ENCODE data around the gene CEP78. TPM values are rescaled to one million over a fixed set of nuclear protein-coding genes. Genes with fewer than 3 reads are reported as not detected.

CEP78 gene
- total RNA-seq, 1 experiment from 2014 or later, result 48.1 TPM

- RAD21 ChIA-PET (ENCODE audit: low non-redundant PET in 1 of 2, low total read pairs in 2 of 2, uncharacterized antibody in 2 of 2, unreplicated experiment in 2 of 2), result no interaction called here
Observed at GRCh38 chr9:78307360-78307759, 71.5 kb downstream of the CEP78 start.

More at GRCh38 chr9:78307360-78307759, 71.5 kb downstream of the CEP78 start:
- no TSS peak for BruUV-seq (replicated peaks)
- H3K79me2 ChIP-seq (ENCODE audit: insufficient read depth, low read length), result 0 out of 2 replicates have a peak, but pooled peaks cover under 1% of the 10 kb centered on the region
- H3K9me3 ChIP-seq (ENCODE audit: control insufficient read depth in 1 of 2, insufficient read depth in 1 of 2, low read depth in 1 of 2, low read length in 2 of 2), result no peaks in the 10 kb centered on the region
- ATAC-seq (no peak), DNase-seq (ENCODE audit: low read depth, low spot score) (no peak)
- H3K4me1 ChIP-seq (ENCODE audit: control insufficient read depth in 1 of 2, insufficient read depth in 2 of 2, low read length in 2 of 2), result no peaks in the 10 kb centered on the region
- peaks cover 20 to 46% of the 10 kb centered on the region in 2 experiments; a peak in 3 of 4 replicates for H3K36me3 ChIP-seq (ENCODE audit: control insufficient read depth in 1 of 2, insufficient read depth in 2 of 2, low read length in 2 of 2)
- no peak overlapping the region for H3K9ac ChIP-seq (ENCODE audit: low read length)
- no peak overlapping the region for H3K4me3 ChIP-seq (replicated peaks in 1 of 2; ENCODE audit: low read depth in 1 of 2, low read length in 2 of 2)
- intact Hi-C loops (cut with micrococcal nuclease), result no loop called here
- H3K4me2 ChIP-seq (ENCODE audit: low read length), result no peak overlapping the region
- H2AFZ ChIP-seq (ENCODE audit: low read depth, low read length, poor library complexity, severe bottlenecking), result no peak overlapping the region
- H4K20me1 ChIP-seq (ENCODE audit: insufficient read depth), result no peaks in the 10 kb centered on the region
- TF ChIP-seq POLR2AphosphoS5 (IDR thresholded peaks at IDR 0.05; ENCODE audit: low read depth, low read length) (no peak), ZNF274 (IDR thresholded peaks at IDR 0.05; ENCODE audit: low read depth, low read length) (no peak), FOSL1 (IDR thresholded peaks at IDR 0.05; ENCODE audit: low read depth) (no peak), YY1 (IDR thresholded peaks at IDR 0.05; ENCODE audit: extremely low read depth, insufficient replicate concordance, low read depth, low read length) (no peak), ZBTB33 (IDR thresholded peaks at IDR 0.05; ENCODE audit: extremely low read depth, insufficient replicate concordance, low read length) (no peak), RAD21 (IDR thresholded peaks at IDR 0.05; ENCODE audit: low read depth) (no peak), SRF (IDR thresholded peaks at IDR 0.05; ENCODE audit: low read depth) (no peak), EZH2 (IDR thresholded peaks at IDR 0.05) (no peak), CTCF (IDR thresholded peaks at IDR 0.05 in 2 of 3, conservative IDR thresholded peaks at IDR 0.05 in 1 of 3; ENCODE audit: borderline replicate concordance in 1 of 3, insufficient read depth in 1 of 3, low read depth in 2 of 3, low read length in 2 of 3) (no peak), POLR2A (IDR thresholded peaks at IDR 0.05; ENCODE audit: borderline replicate concordance, extremely low read depth, insufficient read depth, insufficient read length) (no peak), EGR1 (IDR thresholded peaks at IDR 0.05; ENCODE audit: low read depth) (no peak), ELF1 (IDR thresholded peaks at IDR 0.05; ENCODE audit: borderline replicate concordance, low read depth) (no peak)
- TF ChIP-seq, protein P1, sequence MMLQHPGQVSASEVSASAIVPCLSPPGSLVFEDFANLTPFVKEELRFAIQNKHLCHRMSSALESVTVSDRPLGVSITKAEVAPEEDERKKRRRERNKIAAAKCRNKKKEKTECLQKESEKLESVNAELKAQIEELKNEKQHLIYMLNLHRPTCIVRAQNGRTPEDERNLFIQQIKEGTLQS (IDR thresholded peaks at IDR 0.05), result no peak
- H3K27ac ChIP-seq (ENCODE audit: low read depth, low read length), result no peak overlapping the region
- ChIA-PET POLR2A (no interaction called here), CTCF (no interaction called here)
- H3K27me3 ChIP-seq (ENCODE audit: insufficient read depth, low read length), result no peaks in the 10 kb centered on the region
- no peaks in the 10 kb centered on the region for H3K9me2 ChIP-seq (ENCODE audit: insufficient read depth)
